ENCODE results near the gene CORO2A. TPM values are rescaled to one million over a fixed set of nuclear protein-coding genes. Genes with fewer than 3 reads are reported as not detected.

CORO2A gene
- total RNA-seq, 1 experiment from 2014 or later, result 15.8 TPM

GRCh38 chr9:98204692-98205091, 12.3 kb upstream of the CORO2A start:
- Histone ChIP-seq H3K4me2 (ENCODE audit: insufficient read depth, insufficient read length, low read length) (no peak overlapping the region), H2BK5ac (ENCODE audit: insufficient read length, low read length) (no peak overlapping the region), H3K27ac (ENCODE audit: insufficient read length, low read depth, low read length) (no peak overlapping the region), H4K91ac (ENCODE audit: insufficient read length, low read depth, low read length) (no peak overlapping the region), H2AFZ (ENCODE audit: low read length) (no peak overlapping the region), H3K4ac (ENCODE audit: low read depth, low read length) (no peak overlapping the region), H3K79me1 (ENCODE audit: insufficient read depth, low read depth, low read length, poor library complexity, severe bottlenecking) (no peaks in the 10 kb centered on the region), H2BK12ac (ENCODE audit: insufficient read length, low read depth, low read length) (no peak overlapping the region), H4K20me1 (ENCODE audit: control insufficient read depth, insufficient read depth, insufficient read length) (no peaks in the 10 kb centered on the region), H3K23ac (ENCODE audit: insufficient read length, low read depth, low read length) (no peak overlapping the region), H4K8ac (replicated peaks; ENCODE audit: insufficient read length, low read depth, low read length) (no peak overlapping the region), H2BK120ac (ENCODE audit: low read depth, low read length, poor library complexity, severe bottlenecking) (no peak overlapping the region), H3K79me2 (ENCODE audit: insufficient read depth, low read length) (no peaks in the 10 kb centered on the region), H3K27me3 (ENCODE audit: insufficient read depth, low read length) (no peaks in the 10 kb centered on the region), H4K5ac (ENCODE audit: insufficient read length, low read depth, low read length) (no peak overlapping the region), H3K14ac (ENCODE audit: insufficient read depth, low read length) (no peak overlapping the region; the same call in 1 of the 2 replicates), H2AK5ac (ENCODE audit: insufficient read length, low read length) (no peak overlapping the region), H3K23me2 (ENCODE audit: insufficient read length, low read depth, low read length, poor library complexity, severe bottlenecking) (no peaks in the 10 kb centered on the region), H2BK15ac (ENCODE audit: low read depth, low read length) (no peak overlapping the region), H3K4me1 (ENCODE audit: insufficient read depth, low read length) (peaks cover 4% of the 10 kb centered on the region; the same call in 1 of the 2 replicates), H3T11ph (ENCODE audit: low read length) (no peak overlapping the region), H3K9ac (ENCODE audit: extremely low read depth, insufficient read length, low read length) (no peak overlapping the region), H3K9me3 (ENCODE audit: control insufficient read depth, low read depth, low read length) (no peaks in the 10 kb centered on the region), H2BK20ac (ENCODE audit: low read depth, low read length, poor library complexity, severe bottlenecking) (no peak overlapping the region), H3K18ac (ENCODE audit: insufficient read length, low read depth, low read length) (no peak overlapping the region), H3K56ac (ENCODE audit: insufficient read length, low read depth, low read length) (no peak overlapping the region)
- H3K36me3 Mint-ChIP-seq (ENCODE audit: insufficient read depth in 1 of 3, low read depth in 3 of 3), result peaks cover 10 to 20% (median 12%) of the 10 kb centered on the region in 3 experiments
- H3K4me3 Mint-ChIP-seq, result no peak overlapping the region
- peak overlapping the region in 1 of 3 experiments; percentile 35; a peak in 1 of 7 replicates for H3K27ac Mint-ChIP-seq
- TF ChIP-seq, protein P1, sequence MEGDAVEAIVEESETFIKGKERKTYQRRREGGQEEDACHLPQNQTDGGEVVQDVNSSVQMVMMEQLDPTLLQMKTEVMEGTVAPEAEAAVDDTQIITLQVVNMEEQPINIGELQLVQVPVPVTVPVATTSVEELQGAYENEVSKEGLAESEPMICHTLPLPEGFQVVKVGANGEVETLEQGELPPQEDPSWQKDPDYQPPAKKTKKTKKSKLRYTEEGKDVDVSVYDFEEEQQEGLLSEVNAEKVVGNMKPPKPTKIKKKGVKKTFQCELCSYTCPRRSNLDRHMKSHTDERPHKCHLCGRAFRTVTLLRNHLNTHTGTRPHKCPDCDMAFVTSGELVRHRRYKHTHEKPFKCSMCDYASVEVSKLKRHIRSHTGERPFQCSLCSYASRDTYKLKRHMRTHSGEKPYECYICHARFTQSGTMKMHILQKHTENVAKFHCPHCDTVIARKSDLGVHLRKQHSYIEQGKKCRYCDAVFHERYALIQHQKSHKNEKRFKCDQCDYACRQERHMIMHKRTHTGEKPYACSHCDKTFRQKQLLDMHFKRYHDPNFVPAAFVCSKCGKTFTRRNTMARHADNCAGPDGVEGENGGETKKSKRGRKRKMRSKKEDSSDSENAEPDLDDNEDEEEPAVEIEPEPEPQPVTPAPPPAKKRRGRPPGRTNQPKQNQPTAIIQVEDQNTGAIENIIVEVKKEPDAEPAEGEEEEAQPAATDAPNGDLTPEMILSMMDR (conservative IDR thresholded peaks at IDR 0.05), result no peak
- DNase-seq, result no peak
- peaks cover 21 to 23% of the 10 kb centered on the region in 2 experiments for H3K4me1 Mint-ChIP-seq
- H3K9me3 Mint-ChIP-seq, result peaks cover 6 to 10% of the 10 kb centered on the region in 2 experiments; a peak in 4 of 5 replicates
- no CpG with 5 or more reads among the region's 4 CpGs for WGBS (ENCODE audit: extremely low coverage, insufficient read length, low lambda C conversion rate)
- H3K27me3 Mint-ChIP-seq (ENCODE audit: low read depth), result no peaks in the 10 kb centered on the region
